B cell (primary cell): Measurements from ENCODE around the gene INHBA. TPM values are rescaled to one million over a fixed set of nuclear protein-coding genes. Genes with fewer than 3 reads are reported as not detected.

Experiments used
- ATAC-seq: fragments of 200-7000 bp; cut with Tn5 transposase; one replicate; pipeline ENCODE4 v1.10.0; 2021; ENCODE audit warnings: low read depth, mild to moderate bottlenecking, moderate number of reproducible peaks, moderate library complexity
- CTCF ChIA-PET: fragments of 350-600 bp; sonication (Branson Sonifier 250); formaldehyde crosslinking; loops from one replicate; lab custom pipeline; 2021; ENCODE audit warnings: antibody characterized with exemption, inconsistent platforms; lab: Charles Lee
- POLR2A ChIA-PET: fragments of 350-600 bp; sonication (Branson Sonifier 250); formaldehyde crosslinking; loops from one replicate; lab custom pipeline; 2021; ENCODE audit warnings: antibody characterized with exemption; lab: Charles Lee
- DNase-seq: peaks from one replicate; pipeline ENCODE4 v3.0.0; 2013
- H2AFZ ChIP-seq: 2 replicates; pipeline ENCODE4 v1.6.1; 2012; ENCODE audit warnings: mild to moderate bottlenecking, low read depth, low read length; ENCODE audit not compliant: insufficient read depth, poor library complexity, severe bottlenecking
- H3K27ac ChIP-seq, 2 donors: 1 replicate in 1 of 2; 2 replicates in 1 of 2; pipeline ENCODE4 v1.5.1; 2012 to 2013; ENCODE audit warnings: low read length in 2 of 2, mild to moderate bottlenecking in 2 of 2, moderate library complexity in 1 of 2
- H3K27me3 ChIP-seq, 4 experiments: fragments of 200-600 bp in 1 of 4; sonication (generic) in 1 of 4; replicated peaks in 1 of 4; 1 replicate in 2 of 4; 2 replicates in 2 of 4; pipeline versions ENCODE4 v1.6.1 to v1.7.0; 2013 to 2016; ENCODE audit warnings: low read length in 3 of 4, mild to moderate bottlenecking in 2 of 4, mixed read lengths in 1 of 4, moderate library complexity in 1 of 4; ENCODE audit not compliant: insufficient read depth in 4 of 4, control insufficient read depth in 3 of 4; ENCODE audit errors: control extremely low read depth in 1 of 4
- H3K36me3 ChIP-seq, 2 experiments: replicated peaks in 1 of 2; 1 replicate in 1 of 2; 2 replicates in 1 of 2; pipeline versions ENCODE4 v1.6.1 to v1.7.1; 2013; ENCODE audit warnings: low read length in 1 of 2; ENCODE audit not compliant: insufficient read depth in 2 of 2, control insufficient read depth in 1 of 2; ENCODE audit errors: control extremely low read depth in 1 of 2, extremely low read depth in 1 of 2
- H3K4me1 ChIP-seq, 2 donors: fragments of 200-600 bp in 1 of 2; sonication (generic) in 1 of 2; 1 replicate in 1 of 2; 2 replicates in 1 of 2; pipeline versions ENCODE4 v1.5.1 to v1.6.1; 2013 to 2017; ENCODE audit warnings: low read length in 2 of 2; ENCODE audit not compliant: control insufficient read depth in 2 of 2, insufficient read depth in 2 of 2
- H3K4me2 ChIP-seq: replicated peaks from 2 replicates; pipeline ENCODE3; 2012; ENCODE audit warnings: mild to moderate bottlenecking, low read depth, low read length; ENCODE audit not compliant: poor library complexity, severe bottlenecking
- H3K4me3 ChIP-seq, 5 experiments: fragments of 200-600 bp in 1 of 5; sonication (generic) in 1 of 5; 1 replicate in 3 of 5; 2 replicates in 2 of 5; pipeline versions ENCODE4 v1.5.1 to v1.7.0; 2011 to 2016; ENCODE audit warnings: low read length in 4 of 5, mild to moderate bottlenecking in 4 of 5, low read depth in 2 of 5, control low read depth in 1 of 5, moderate library complexity in 1 of 5; ENCODE audit not compliant: insufficient read depth in 1 of 5; ENCODE audit errors: control extremely low read depth in 1 of 5, extremely low read depth in 1 of 5
- H3K79me2 ChIP-seq: fragments of 200-600 bp; sonication (generic); one replicate; pipeline ENCODE4 v1.6.0; 2016; ENCODE audit warnings: low read length; ENCODE audit not compliant: control insufficient read depth, insufficient read depth
- H3K9ac ChIP-seq: fragments of 200-600 bp; sonication (generic); 2 replicates; pipeline ENCODE4 v1.6.1; 2017; ENCODE audit warnings: mild to moderate bottlenecking, low read length, moderate library complexity
- H3K9me3 ChIP-seq, 3 donors: one replicate each; pipeline versions ENCODE4 v1.6.1 to v1.7.1; 2013; ENCODE audit warnings: low read length in 2 of 3; ENCODE audit not compliant: control insufficient read depth in 2 of 3, insufficient read depth in 1 of 3; ENCODE audit errors: control extremely low read depth in 1 of 3
- H4K20me1 ChIP-seq: 2 replicates; pipeline ENCODE4 v1.6.0; 2012; ENCODE audit warnings: mild to moderate bottlenecking, low read length; ENCODE audit not compliant: insufficient read depth, control insufficient read depth, poor library complexity, severe bottlenecking
- H3K27ac Mint-ChIP-seq: one replicate; pipeline ENCODE4 v1.8.0; 2021; ENCODE audit warnings: mixed read lengths
- H3K27me3 Mint-ChIP-seq: one replicate; pipeline ENCODE4 v1.8.0; 2021; ENCODE audit warnings: mixed read lengths
- H3K4me1 Mint-ChIP-seq: one replicate; pipeline ENCODE4 v1.8.0; 2021; ENCODE audit warnings: mixed read lengths
- H3K4me3 Mint-ChIP-seq: one replicate; pipeline ENCODE4 v1.8.0; 2021; ENCODE audit warnings: mixed read lengths
- H3K9me3 Mint-ChIP-seq: one replicate; pipeline ENCODE4 v1.8.0; 2022; ENCODE audit warnings: mixed read lengths; ENCODE audit not compliant: insufficient read depth
- CTCF ChIP-seq: fragments of 200-600 bp; IDR thresholded peaks from one replicate; pipeline ENCODE4 v1.8.0; 2022; ENCODE audit warnings: antibody characterized with exemption, mild to moderate bottlenecking
- EZH2 ChIP-seq: IDR thresholded peaks from 2 replicates; pipeline ENCODE4 v1.6.1; 2012; ENCODE audit warnings: borderline replicate concordance, low read depth, mild to moderate bottlenecking, moderate library complexity, low read length; ENCODE audit not compliant: insufficient read depth, poor library complexity, severe bottlenecking
- WGBS: methylation state at CpG from one replicate; pipeline ENCODE4 v1.1.5; 2013; ENCODE audit warnings: missing lambda C conversion rate; ENCODE audit not compliant: insufficient coverage; 5-methylcytosine and 5-hydroxymethylcytosine counted together
- intact Hi-C: fragments of 100-400 bp; cut with micrococcal nuclease; formaldehyde crosslinking; loops from one replicate; pipeline ENCODE4 v1.10.0; 2022
- polyA plus RNA-seq: library from polyadenylated mRNA; depleted of rRNA; stranded (reverse); fragments of >200 nt; gene quantifications from 2 replicates; pipeline ENCODE4 v1.2.3, GENCODE V29; 2012
- total RNA-seq, 2 donors: library from RNA; stranded (reverse); fragments of 120-200 nt in 1 of 2; gene quantifications; 1 replicate in 1 of 2; 2 replicates in 1 of 2; pipeline versions ENCODE4 v1.2.3 to v1.2.4, GENCODE V29; 2013 to 2022

The INHBA gene
- total and polyA plus RNA-seq, 2 donors (not counting 1 experiment from before 2014, with no cell fraction given) = not detected

GRCh38 chr7:41661596-41661995 lies 41.3 kb downstream of the INHBA start:
- no peaks in the 10 kb centered on the region for H3K9me3 Mint-ChIP-seq
- CTCF ChIA-PET = interaction anchor here (0.6 kb wide), 1 partner anchor 1501 kb away, joined by 3 read pairs; no protein-coding TSS in a partner anchor
- TF ChIP-seq EZH2 = no peak
- no peak for TF ChIP-seq CTCF

GRCh38 chr7:41659539-41659938 lies 43.4 kb downstream of the INHBA start:
- Mint-ChIP-seq H3K4me3 (no peak overlapping the region), H3K27ac (no peak overlapping the region), H3K9me3 (no peaks in the 10 kb centered on the region), H3K4me1 (no peaks in the 10 kb centered on the region), H3K27me3 (peaks cover 13% of the 10 kb centered on the region)
- ATAC-seq (no peak), DNase-seq (no peak)
- Histone ChIP-seq H4K20me1 (no peaks in the 10 kb centered on the region), H3K4me3 (no peak overlapping the region), H3K27me3 (no peaks in the 10 kb centered on the region), H3K36me3 (no peaks in the 10 kb centered on the region), H3K79me2 (no peaks in the 10 kb centered on the region), H2AFZ (no peak overlapping the region), H3K4me1 (no peaks in the 10 kb centered on the region), H3K9ac (no peak overlapping the region), H3K27ac (no peak overlapping the region), H3K9me3 (no peaks in the 10 kb centered on the region), H3K4me2 (no peak overlapping the region)
- WGBS = no CpG with 5 or more reads among the region's 3 CpGs
- TF ChIP-seq EZH2 = no peak
- TF ChIP-seq CTCF = no peak
- CTCF ChIA-PET = no interaction called here
- intact Hi-C loops = no loop called here
- POLR2A ChIA-PET = no interaction called here

More at GRCh38 chr7:41661596-41661995, 41.3 kb downstream of the INHBA start:
- no peaks in the 10 kb centered on the region for H3K36me3 ChIP-seq
- no peak for ATAC-seq
- Mint-ChIP-seq H3K27me3 (peaks cover 9% of the 10 kb centered on the region), H3K4me3 (no peak overlapping the region), H3K27ac (no peak overlapping the region), H3K4me1 (no peaks in the 10 kb centered on the region)
- H4K20me1 ChIP-seq = no peaks in the 10 kb centered on the region
- no peaks in the 10 kb centered on the region for H3K79me2 ChIP-seq
- H2AFZ ChIP-seq = no peak overlapping the region
- no peak overlapping the region for H3K4me3 ChIP-seq
- no peaks in the 10 kb centered on the region for H3K27me3 ChIP-seq
- H3K27ac ChIP-seq = no peak overlapping the region
- no peak overlapping the region for H3K4me2 ChIP-seq
- no peak overlapping the region for H3K9ac ChIP-seq
- POLR2A ChIA-PET = no interaction called here
- H3K9me3 ChIP-seq = no peaks in the 10 kb centered on the region
- DNase-seq = no peak
- intact Hi-C loops = no loop called here
- no peaks in the 10 kb centered on the region for H3K4me1 ChIP-seq
